Peyer's patch (tissue), 4 donors: Measurements from ENCODE around the gene LEMD1. TPM values are rescaled to one million over a fixed set of nuclear protein-coding genes. Genes with fewer than 3 reads are reported as not detected.
"Not testable (repeated sequence)": the region's sequence is repeated elsewhere in the genome, so short reads cannot be mapped to it uniquely, and the experiment has no call there.

Source experiments
- DNase-seq, 3 donors: peaks; one replicate each; pipeline ENCODE4 v3.0.0-alpha.2; 2017 to 2019
- H3K27ac ChIP-seq, 4 donors: fragments of 200-600 bp; sonication (generic); one replicate each; pipeline ENCODE4 v1.5.1; 2016 to 2019
- H3K27me3 ChIP-seq, 2 donors: fragments of 200-600 bp; sonication (generic); one replicate each; pipeline ENCODE4 v1.5.1; 2019
- H3K36me3 ChIP-seq, 3 donors: fragments of 200-600 bp; sonication (generic); one replicate each; pipeline ENCODE4 v1.5.1; 2016 to 2019
- H3K4me1 ChIP-seq, 4 donors: fragments of 200-600 bp; sonication (generic); one replicate each; pipeline ENCODE4 v1.5.1; 2016 to 2019
- H3K4me3 ChIP-seq, 4 donors: fragments of 200-600 bp; sonication (generic); 1 replicate in 3 of 4; 2 replicates in 1 of 4; pipeline ENCODE4 v1.5.1; 2016 to 2019; ENCODE audit warnings: mild to moderate bottlenecking in 1 of 4
- H3K9me3 ChIP-seq, 4 donors: fragments of 200-600 bp; sonication (generic); one replicate each; pipeline ENCODE4 v1.5.1; 2016 to 2019; ENCODE audit warnings: mild to moderate bottlenecking in 1 of 4
- CTCF ChIP-seq, 6 experiments: fragments of 450-650 bp in 4 of 6; fragments of 200-600 bp in 2 of 6; sonication (generic) in 1 of 6; IDR thresholded peaks; one replicate each; pipeline ENCODE4 v1.5.1; 2017 to 2019; ENCODE audit warnings: antibody characterized with exemption in 6 of 6, mild to moderate bottlenecking in 3 of 6, moderate library complexity in 1 of 6
- POLR2A ChIP-seq, 2 donors: fragments of 450-650 bp; IDR thresholded peaks; one replicate each; pipeline ENCODE4 v1.5.1; 2017; ENCODE audit warnings: antibody characterized with exemption in 2 of 2, mild to moderate bottlenecking in 2 of 2, moderate library complexity in 2 of 2
- total RNA-seq, 4 donors: library from RNA; depleted of rRNA; stranded (reverse); fragments of >200 nt; gene quantifications; one replicate each; pipeline ENCODE4 v1.1.0, GENCODE V29; 2016

LEMD1 gene
- total RNA-seq, 4 donors from 2014 or later = 2.4 to 3.7 TPM; not detected in 2

GRCh38 chr1:205387845-205388244 is 34.0 kb downstream of the LEMD1 start:
- Histone ChIP-seq H3K9me3 (no peaks in the 10 kb centered on the region), H3K27ac (no peak overlapping the region), H3K4me3 (no peak overlapping the region), H3K36me3 (no peaks in the 10 kb centered on the region), H3K27me3 (no peaks in the 10 kb centered on the region), H3K4me1 (no peaks in the 10 kb centered on the region)
- DNase-seq = no peak
- TF ChIP-seq CTCF (IDR thresholded peaks at IDR 0.05) = no peak
- TF ChIP-seq POLR2A (IDR thresholded peaks at IDR 0.05) = no peak

GRCh38 chr1:205382990-205383389 is 38.9 kb downstream of the LEMD1 start:
- H3K9me3 ChIP-seq, H3K27ac ChIP-seq, H3K4me3 ChIP-seq, H3K4me1 ChIP-seq, H3K36me3 ChIP-seq, DNase-seq, H3K27me3 ChIP-seq: not testable (repeated sequence)

GRCh38 chr1:205382561-205382960 is 39.3 kb downstream of the LEMD1 start:
- Histone ChIP-seq H3K27ac (no peak overlapping the region), H3K9me3 (no peaks in the 10 kb centered on the region), H3K27me3 (no peaks in the 10 kb centered on the region), H3K36me3 (no peaks in the 10 kb centered on the region), H3K4me3 (no peak overlapping the region), H3K4me1 (no peaks in the 10 kb centered on the region)
- TF ChIP-seq POLR2A (IDR thresholded peaks at IDR 0.05) = no peak
- TF ChIP-seq CTCF (IDR thresholded peaks at IDR 0.05) = no peak
- DNase-seq = no peak

- DNase-seq = no peak
- Histone ChIP-seq H3K27ac (no peak overlapping the region), H3K9me3 (no peaks in the 10 kb centered on the region), H3K4me3 (no peak overlapping the region), H3K36me3 (no peaks in the 10 kb centered on the region), H3K27me3 (no peaks in the 10 kb centered on the region), H3K4me1 (no peaks in the 10 kb centered on the region)
- TF ChIP-seq POLR2A (IDR thresholded peaks at IDR 0.05) = no peak
- no peak for TF ChIP-seq CTCF (IDR thresholded peaks at IDR 0.05)
These were observed 40.6 kb downstream of the LEMD1 start for GRCh38 chr1:205381305-205381704.

- H3K4me1 ChIP-seq = peaks cover 0 to 4% (median 0%) of the 10 kb centered on the region in 4 donors
- H3K9me3 ChIP-seq = no peaks in the 10 kb centered on the region
- no peak for DNase-seq
- H3K4me3 ChIP-seq = no peak overlapping the region
- H3K27me3 ChIP-seq = no peaks in the 10 kb centered on the region
- no peak for TF ChIP-seq POLR2A (IDR thresholded peaks at IDR 0.05)
- no peak for TF ChIP-seq CTCF (IDR thresholded peaks at IDR 0.05)
- H3K36me3 ChIP-seq = no peaks in the 10 kb centered on the region
- H3K27ac ChIP-seq = no peak overlapping the region
These were observed 41.0 kb downstream of the LEMD1 start for GRCh38 chr1:205380882-205381281.

- H3K4me1 ChIP-seq = peaks cover 0 to 13% (median 0%) of the 10 kb centered on the region in 4 donors
- DNase-seq = no peak
- no peaks in the 10 kb centered on the region for H3K27me3 ChIP-seq
- no peaks in the 10 kb centered on the region for H3K36me3 ChIP-seq
- no peaks in the 10 kb centered on the region for H3K9me3 ChIP-seq
- H3K27ac ChIP-seq = no peak overlapping the region
- H3K4me3 ChIP-seq = no peak overlapping the region
- TF ChIP-seq POLR2A (IDR thresholded peaks at IDR 0.05) = no peak
These were observed 42.8 kb downstream of the LEMD1 start for GRCh38 chr1:205379056-205379455.

GRCh38 chr1:205377355-205377754 is 44.5 kb downstream of the LEMD1 start:
- H3K27ac ChIP-seq = no peak overlapping the region
- peaks cover 0 to 14% (median 0%) of the 10 kb centered on the region in 4 donors for H3K4me1 ChIP-seq
- no peaks in the 10 kb centered on the region for H3K9me3 ChIP-seq
- H3K4me3 ChIP-seq = no peak overlapping the region
- H3K27me3 ChIP-seq = no peaks in the 10 kb centered on the region
- TF ChIP-seq CTCF (IDR thresholded peaks at IDR 0.05) (no peak), POLR2A (IDR thresholded peaks at IDR 0.05) (no peak)
- H3K36me3 ChIP-seq = no peaks in the 10 kb centered on the region
- DNase-seq = no peak
